ENCODE data around the gene DNAH17. TPM values are rescaled to one million over a fixed set of nuclear protein-coding genes. Genes with fewer than 3 reads are reported as not detected.
A peak's percentile ranks its signal among the peaks of the same experiment; 100 is the strongest.

Gene DNAH17
- total and polyA plus RNA-seq, 2 of the 13 experiments (the other 11 are each of a cell fraction or from before 2014, with no cell fraction given) = 0.86 to 1.6 TPM

GRCh38 chr17:78601577-78602190 lies 24.5 kb upstream of the DNAH17 start (continued):
- TF ChIP-seq, protein P1, sequence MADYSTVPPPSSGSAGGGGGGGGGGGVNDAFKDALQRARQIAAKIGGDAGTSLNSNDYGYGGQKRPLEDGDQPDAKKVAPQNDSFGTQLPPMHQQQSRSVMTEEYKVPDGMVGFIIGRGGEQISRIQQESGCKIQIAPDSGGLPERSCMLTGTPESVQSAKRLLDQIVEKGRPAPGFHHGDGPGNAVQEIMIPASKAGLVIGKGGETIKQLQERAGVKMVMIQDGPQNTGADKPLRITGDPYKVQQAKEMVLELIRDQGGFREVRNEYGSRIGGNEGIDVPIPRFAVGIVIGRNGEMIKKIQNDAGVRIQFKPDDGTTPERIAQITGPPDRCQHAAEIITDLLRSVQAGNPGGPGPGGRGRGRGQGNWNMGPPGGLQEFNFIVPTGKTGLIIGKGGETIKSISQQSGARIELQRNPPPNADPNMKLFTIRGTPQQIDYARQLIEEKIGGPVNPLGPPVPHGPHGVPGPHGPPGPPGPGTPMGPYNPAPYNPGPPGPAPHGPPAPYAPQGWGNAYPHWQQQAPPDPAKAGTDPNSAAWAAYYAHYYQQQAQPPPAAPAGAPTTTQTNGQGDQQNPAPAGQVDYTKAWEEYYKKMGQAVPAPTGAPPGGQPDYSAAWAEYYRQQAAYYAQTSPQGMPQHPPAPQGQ (CRISPR knock-in tag; IDR thresholded peaks at IDR 0.05; ENCODE audit: borderline replicate concordance) = no peak
- peak; percentile 94 for TF ChIP-seq ZNF431 (CRISPR knock-in tag; IDR thresholded peaks at IDR 0.05; ENCODE audit: borderline replicate concordance, low read depth)
- TF ChIP-seq FOXK2 (IDR thresholded peaks at IDR 0.05) = no peak
- TF ChIP-seq ZNF331 (CRISPR knock-in tag; IDR thresholded peaks at IDR 0.05) = peak; percentile 93
- TF ChIP-seq, protein P2, sequence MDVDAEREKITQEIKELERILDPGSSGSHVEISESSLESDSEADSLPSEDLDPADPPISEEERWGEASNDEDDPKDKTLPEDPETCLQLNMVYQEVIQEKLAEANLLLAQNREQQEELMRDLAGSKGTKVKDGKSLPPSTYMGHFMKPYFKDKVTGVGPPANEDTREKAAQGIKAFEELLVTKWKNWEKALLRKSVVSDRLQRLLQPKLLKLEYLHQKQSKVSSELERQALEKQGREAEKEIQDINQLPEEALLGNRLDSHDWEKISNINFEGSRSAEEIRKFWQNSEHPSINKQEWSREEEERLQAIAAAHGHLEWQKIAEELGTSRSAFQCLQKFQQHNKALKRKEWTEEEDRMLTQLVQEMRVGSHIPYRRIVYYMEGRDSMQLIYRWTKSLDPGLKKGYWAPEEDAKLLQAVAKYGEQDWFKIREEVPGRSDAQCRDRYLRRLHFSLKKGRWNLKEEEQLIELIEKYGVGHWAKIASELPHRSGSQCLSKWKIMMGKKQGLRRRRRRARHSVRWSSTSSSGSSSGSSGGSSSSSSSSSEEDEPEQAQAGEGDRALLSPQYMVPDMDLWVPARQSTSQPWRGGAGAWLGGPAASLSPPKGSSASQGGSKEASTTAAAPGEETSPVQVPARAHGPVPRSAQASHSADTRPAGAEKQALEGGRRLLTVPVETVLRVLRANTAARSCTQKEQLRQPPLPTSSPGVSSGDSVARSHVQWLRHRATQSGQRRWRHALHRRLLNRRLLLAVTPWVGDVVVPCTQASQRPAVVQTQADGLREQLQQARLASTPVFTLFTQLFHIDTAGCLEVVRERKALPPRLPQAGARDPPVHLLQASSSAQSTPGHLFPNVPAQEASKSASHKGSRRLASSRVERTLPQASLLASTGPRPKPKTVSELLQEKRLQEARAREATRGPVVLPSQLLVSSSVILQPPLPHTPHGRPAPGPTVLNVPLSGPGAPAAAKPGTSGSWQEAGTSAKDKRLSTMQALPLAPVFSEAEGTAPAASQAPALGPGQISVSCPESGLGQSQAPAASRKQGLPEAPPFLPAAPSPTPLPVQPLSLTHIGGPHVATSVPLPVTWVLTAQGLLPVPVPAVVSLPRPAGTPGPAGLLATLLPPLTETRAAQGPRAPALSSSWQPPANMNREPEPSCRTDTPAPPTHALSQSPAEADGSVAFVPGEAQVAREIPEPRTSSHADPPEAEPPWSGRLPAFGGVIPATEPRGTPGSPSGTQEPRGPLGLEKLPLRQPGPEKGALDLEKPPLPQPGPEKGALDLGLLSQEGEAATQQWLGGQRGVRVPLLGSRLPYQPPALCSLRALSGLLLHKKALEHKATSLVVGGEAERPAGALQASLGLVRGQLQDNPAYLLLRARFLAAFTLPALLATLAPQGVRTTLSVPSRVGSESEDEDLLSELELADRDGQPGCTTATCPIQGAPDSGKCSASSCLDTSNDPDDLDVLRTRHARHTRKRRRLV (CRISPR knock-in tag; IDR thresholded peaks at IDR 0.05) = no peak
- TF ChIP-seq FOXC1 (CRISPR knock-in tag; IDR thresholded peaks at IDR 0.05; ENCODE audit: borderline replicate concordance) = no peak
- peak; percentile 61; the same call in 1 of the 2 replicates for TF ChIP-seq ZNF232 (CRISPR knock-in tag; IDR thresholded peaks at IDR 0.05; ENCODE audit: borderline replicate concordance)
- TF ChIP-seq U2AF1 (optimal IDR thresholded peaks at IDR 0.05; ENCODE audit: low read depth, low read length) = no peak
- TF ChIP-seq ZNF607 (CRISPR knock-in tag; IDR thresholded peaks at IDR 0.05; ENCODE audit: borderline replicate concordance) = peak; percentile 80; the same call in 1 of the 2 replicates
- 0 out of 2 replicates have a peak, but pooled peaks have one; percentile 26 for TF ChIP-seq BORCS8-MEF2B (CRISPR knock-in tag; IDR thresholded peaks at IDR 0.05)
- no peak for TF ChIP-seq ZNF576 (CRISPR knock-in tag; IDR thresholded peaks at IDR 0.05)
- TF ChIP-seq, protein P3, sequence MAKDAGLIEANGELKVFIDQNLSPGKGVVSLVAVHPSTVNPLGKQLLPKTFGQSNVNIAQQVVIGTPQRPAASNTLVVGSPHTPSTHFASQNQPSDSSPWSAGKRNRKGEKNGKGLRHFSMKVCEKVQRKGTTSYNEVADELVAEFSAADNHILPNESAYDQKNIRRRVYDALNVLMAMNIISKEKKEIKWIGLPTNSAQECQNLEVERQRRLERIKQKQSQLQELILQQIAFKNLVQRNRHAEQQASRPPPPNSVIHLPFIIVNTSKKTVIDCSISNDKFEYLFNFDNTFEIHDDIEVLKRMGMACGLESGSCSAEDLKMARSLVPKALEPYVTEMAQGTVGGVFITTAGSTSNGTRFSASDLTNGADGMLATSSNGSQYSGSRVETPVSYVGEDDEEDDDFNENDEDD (CRISPR knock-in tag; IDR thresholded peaks at IDR 0.05; ENCODE audit: borderline replicate concordance) = peak; percentile 33; the same call in 1 of the 2 replicates
- TF ChIP-seq KDM1A (CRISPR knock-in tag; IDR thresholded peaks at IDR 0.05) = peak; percentile 89
- TF ChIP-seq ZNF788 (CRISPR knock-in tag; IDR thresholded peaks at IDR 0.05; ENCODE audit: borderline replicate concordance) = peak; percentile 93; the same call in 1 of the 2 replicates
- TF ChIP-seq ZNF629 (CRISPR knock-in tag; conservative IDR thresholded peaks at IDR 0.05) = peak; percentile 49; the same call in 1 of the 2 replicates
- TF ChIP-seq HDAC2 (CRISPR knock-in tag; IDR thresholded peaks at IDR 0.05) = peak; percentile 99
- TF ChIP-seq MBD4 (IDR thresholded peaks at IDR 0.05; ENCODE audit: borderline replicate concordance, low read length) = no peak
- TF ChIP-seq PAF1 (CRISPR knock-in tag; IDR thresholded peaks at IDR 0.05) = no peak
- TF ChIP-seq FOXK1 (CRISPR knock-in tag; IDR thresholded peaks at IDR 0.05; ENCODE audit: borderline replicate concordance, low read depth) = peak; percentile 75
- TF ChIP-seq ZNF850 (CRISPR knock-in tag; conservative IDR thresholded peaks at IDR 0.05) = no peak
- no peak for TF ChIP-seq GLMP (CRISPR knock-in tag; IDR thresholded peaks at IDR 0.05; ENCODE audit: borderline replicate concordance)

Data from HepG2 (cell line).